Ramos (cell line): ENCODE measurements around the gene SPO11.

Experiments used
- in situ Hi-C: fragments of 300-500 bp; cut with MboI; formaldehyde crosslinking; loops from one replicate; pipeline ENCODE4 v1.14.3; 2022; ENCODE audit warnings: low sequenced_read_pairs; ENCODE audit not compliant: unreplicated experiment

Gene SPO11

DNA sequence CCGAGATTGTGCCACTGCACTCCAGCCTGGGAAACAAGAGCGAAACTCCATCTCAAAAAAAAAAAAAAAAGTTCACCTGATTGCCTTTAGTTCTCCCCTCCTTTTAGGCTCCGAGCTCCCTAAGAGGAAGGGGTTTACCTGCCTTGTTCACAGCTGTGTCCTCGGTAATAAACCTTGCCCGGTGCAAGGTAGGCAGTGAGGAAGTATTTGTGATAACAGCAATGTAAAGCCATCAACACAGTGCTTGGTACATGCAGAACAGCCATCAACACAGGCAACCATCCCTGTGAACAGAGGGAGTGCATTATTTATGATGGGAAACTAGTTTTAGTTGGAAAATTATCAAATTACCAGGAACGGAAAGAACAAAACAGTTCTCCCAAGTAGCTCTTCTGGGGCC, 1.8 kb upstream of the SPO11 start:
- in situ Hi-C loops = loop anchor here (5.0 to 25.0 kb wide), 2 partner anchors 61 to 766 kb away; partner anchors contain the start of gene BMP7

DNA sequence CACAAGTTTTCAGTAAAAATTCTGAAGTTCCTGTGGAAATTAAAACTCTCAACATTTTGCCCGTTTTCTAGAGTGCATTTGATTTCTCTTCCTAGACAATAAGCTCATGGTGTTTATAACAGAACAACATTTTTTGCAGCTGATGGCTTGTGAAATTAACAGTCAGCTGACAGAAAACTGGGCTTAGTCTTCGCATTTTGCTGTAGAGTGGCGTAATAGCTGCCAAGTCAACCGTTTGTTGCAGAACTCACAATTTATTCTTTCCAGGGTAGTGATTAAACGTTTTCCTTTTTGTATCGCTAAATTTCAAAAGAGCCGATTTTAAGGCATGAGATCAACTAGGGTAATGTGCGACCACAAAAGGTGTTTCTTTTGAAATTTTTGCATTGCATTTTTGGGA, 1.4 kb downstream of the SPO11 start:
- in situ Hi-C loops = loop anchor here (5.0 to 25.0 kb wide), 2 partner anchors 244 to 769 kb away; no protein-coding TSS in a partner anchor

DNA sequence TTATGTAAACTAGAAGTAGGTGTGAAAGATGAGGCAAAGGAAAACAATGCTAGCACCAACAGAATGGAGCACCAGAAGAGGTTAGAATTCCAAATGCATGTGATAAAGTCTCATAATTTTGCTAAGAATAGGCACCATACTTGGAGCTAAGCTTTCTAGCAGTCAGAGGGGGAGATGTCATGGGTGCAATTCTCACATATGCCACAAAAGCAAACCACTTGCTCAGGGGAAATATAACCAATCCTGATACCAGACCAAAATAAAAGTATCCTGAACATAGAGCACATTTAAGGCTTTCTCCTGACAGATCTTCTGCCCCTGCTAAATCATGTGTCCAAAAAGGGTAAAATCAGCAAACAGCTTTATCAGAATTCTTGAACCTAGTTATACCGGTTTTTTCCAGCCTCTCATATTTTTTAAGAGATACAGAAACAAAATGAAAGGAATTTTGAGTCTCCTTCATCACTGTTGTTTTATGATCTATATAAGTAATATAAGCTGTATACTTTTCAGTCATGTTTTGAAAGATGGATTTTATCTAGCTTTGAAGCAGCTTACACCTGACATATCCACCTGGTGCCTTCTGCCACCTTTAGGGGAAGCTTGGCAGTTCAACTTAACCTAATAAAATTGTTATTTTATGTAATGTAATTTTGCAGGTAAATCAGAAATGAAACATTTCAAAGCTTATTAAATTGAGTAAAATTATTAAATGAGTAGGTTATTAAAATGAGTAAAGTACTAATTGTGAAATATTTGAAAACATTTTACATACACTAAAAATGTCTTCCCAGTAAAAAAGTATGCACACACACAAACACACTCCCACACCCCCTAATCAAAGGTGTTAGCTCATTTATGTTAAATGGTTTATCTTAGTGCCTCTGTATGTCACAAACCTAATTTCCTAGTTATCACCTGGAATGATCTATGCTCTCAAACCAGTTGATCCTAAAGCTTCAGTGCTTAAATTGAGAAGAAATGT, 2.8 kb downstream of the SPO11 start:
- in situ Hi-C loops = loop anchor here (5.0 to 25.0 kb wide), 2 partner anchors 245 to 770 kb away; no protein-coding TSS in a partner anchor

DNA sequence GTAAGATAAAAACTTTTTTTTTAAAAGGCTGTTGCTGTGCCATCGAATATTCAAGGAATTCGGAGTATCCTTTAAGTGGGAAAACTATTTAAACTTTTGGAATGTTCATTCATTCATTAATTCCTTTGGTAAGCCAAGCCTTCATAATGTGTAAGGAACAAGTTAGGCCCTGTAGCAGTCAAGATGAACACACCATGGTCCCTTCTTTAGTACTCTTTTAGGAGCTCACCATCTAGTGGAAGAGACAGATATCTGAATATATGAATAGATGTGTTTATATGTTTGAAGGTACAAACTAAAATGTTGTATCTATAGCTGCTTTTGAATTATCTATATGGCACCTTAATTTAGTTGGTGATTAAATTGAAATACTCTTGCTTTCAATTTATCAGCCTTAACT, 5.8 kb downstream of the SPO11 start:
- in situ Hi-C loops = loop anchor here (25.0 kb wide), 1 partner anchor 773 kb away; no protein-coding TSS in a partner anchor

DNA sequence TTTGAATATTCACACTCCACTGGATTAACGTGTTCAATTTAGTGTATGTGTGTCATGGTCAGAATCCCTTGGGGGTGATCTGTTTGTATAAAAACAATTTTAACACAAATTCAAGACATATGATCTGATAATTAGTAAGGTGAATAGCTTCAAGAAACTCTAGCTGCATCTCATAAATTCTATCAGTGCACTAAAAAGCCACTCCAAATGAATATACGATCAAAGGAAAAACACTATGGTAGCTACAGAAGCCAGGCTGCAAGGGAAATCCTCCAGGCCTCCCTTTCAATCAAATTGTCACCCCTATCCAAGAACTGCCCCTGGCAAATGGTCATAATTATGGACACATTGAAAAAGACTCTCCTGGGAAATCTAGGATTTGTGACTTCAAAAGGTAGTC, 12.1 kb downstream of the SPO11 start:
- in situ Hi-C loops = loop anchor here (25.0 kb wide), 1 partner anchor 779 kb away; no protein-coding TSS in a partner anchor

DNA sequence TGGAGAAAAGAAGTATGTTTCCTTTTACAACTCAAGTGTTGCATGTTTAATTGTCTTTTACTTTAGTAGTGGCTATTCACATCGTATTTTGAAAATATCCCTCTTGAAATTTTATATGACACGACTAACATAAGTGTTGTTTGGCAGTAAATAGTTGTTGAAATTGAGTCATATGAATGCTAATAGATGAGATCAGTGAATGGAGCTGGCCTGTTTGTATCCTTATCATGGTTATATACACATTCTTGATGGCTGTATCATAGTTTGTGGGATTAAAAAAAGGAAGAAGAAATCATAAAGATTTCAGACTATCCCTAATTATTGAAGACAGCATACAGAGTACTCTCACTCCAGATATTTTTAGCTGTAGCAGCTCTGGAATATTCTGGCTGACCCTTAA, 13.2 kb downstream of the SPO11 start:
- in situ Hi-C loops = loop anchor here (25.0 kb wide), 1 partner anchor 781 kb away; no protein-coding TSS in a partner anchor

DNA sequence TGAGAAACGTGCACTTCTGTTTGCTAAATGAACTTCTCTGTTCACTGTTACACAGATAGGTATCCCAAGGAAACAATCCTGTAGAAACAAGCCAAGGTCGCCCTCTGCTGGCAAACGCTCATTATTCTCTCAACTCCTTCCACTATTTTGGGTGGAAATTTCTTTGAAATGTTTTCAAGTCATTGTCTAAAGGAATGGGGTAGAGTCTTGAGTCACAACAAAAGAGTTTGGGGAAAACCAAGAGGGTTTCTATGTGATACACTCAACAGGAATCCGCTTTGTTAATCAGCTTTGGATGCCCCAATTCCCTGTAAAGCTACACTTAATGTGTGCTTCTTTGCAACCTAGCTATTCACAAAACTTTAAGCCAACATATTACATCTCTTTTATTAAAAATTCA, 16.9 kb downstream of the SPO11 start:
- in situ Hi-C loops = loop anchor here (25.0 kb wide), 1 partner anchor 784 kb away; no protein-coding TSS in a partner anchor

DNA sequence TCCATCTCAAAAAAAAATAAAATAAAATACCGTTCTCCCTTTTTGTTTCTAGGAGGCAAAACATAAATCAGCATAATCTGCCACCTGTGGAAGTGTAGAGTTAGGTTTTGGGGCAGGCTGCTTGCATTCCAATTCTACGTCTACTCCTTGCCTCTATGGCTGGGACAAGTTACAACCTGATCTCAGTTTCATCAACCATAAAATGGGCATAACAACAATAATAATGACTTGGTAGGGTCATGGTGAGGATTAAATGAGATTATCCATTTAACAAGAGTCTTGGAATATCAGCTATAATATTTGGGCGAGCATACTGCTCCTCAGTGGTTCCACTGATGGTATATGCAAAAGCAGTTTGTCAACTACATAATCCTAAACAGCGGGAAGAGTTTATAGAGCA, 17.8 kb downstream of the SPO11 start:
- in situ Hi-C loops = loop anchor here (25.0 kb wide), 1 partner anchor 785 kb away; no protein-coding TSS in a partner anchor

DNA sequence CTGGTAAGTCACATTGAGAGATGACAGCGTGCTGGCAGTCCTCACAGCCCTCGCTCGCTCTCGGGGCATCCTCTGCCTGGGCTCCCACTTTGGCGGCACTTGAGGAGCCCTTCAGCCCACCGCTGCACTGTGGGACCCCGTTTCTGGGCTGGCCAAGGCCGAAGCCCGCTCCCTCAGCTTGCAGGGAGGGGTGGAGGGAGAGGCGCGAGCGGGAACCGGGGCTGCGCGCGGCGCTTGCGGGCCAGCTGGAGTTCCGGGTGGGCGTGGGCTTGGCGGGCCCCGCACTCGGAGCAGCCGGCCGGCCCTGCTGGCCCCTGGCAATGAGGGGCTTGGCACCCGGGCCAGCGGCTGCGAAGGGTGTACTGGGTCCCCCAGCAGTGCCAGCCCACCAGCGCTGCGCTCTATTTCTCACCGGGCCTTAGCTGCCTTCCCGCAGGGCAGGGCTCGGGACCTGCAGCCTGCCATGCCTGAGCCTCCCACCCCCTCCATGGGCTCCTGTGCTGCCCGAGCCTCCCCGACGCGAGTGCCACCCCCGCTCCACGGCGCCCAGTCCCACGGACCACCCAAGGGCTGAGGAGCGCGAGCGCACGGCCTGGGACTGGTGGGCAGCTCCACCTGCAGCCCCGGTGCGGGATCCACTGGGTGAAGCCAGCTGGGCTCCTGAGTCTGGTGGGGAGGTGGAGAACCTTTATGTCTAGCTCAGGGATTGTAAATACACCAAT, 18.8 kb downstream of the SPO11 start:
- in situ Hi-C loops = loop anchor here (25.0 kb wide), 1 partner anchor 786 kb away; no protein-coding TSS in a partner anchor

DNA sequence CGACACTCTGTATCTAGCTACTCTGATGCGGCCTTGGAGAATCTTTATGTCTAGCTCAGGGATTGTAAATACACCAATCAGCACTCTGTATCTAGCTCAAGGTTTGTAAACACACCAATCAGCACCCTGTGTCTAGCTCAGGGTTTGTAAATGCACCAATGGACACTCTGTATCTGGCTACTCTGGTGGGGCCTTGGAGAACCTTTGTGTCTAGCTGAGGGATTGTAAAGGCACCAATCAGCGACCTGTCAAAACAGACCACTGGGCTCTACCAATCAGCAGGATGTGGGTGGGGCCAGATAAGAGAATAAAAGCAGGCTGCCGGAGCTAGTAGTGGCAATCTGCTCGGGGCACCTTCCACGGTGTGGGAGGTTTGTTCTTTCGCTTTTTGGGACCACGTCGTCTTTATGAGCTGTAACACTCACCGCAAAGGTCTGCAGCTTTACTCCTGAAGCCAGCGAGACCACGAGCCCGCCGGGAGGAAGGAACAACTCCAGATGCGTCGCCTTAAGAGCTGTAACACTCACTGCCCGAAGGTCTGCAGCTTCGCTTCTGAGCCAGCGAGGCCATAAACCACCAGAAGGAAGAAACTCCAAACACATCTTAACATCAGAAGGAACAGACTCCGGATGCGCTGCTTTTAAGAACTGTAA, 19.4 kb downstream of the SPO11 start:
- in situ Hi-C loops = loop anchor here (25.0 kb wide), 1 partner anchor 787 kb away; no protein-coding TSS in a partner anchor

DNA sequence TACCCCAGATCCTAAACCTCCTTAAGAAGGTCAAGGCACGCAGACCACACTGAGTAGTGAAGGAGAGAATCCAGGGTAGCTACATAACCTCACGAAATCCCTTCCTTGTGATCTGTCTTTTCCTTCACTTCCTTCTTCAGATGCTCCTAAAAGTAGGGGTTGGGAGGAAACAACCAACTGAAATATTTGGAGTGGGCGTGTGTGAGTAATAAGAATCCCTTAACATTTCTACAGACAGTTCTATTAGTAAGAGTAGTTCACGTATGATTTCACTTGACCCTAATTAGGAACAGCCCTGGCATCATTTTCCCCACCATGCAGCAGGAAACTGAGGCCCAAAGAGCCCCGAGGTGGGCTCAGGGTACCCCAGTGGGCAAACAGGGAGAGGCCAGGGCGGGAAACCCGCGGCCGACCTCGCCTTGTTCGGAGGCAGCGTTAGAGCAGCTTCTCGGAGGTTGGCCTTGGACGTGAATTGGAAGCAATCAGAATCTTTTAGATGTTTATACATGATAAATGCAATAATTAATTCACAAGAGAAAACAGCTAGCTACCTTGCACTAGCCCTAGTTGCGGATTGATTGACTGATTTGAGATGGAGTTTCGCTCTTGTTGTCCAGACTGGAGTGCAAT, 20.6 kb downstream of the SPO11 start:
- in situ Hi-C loops = loop anchor here (25.0 kb wide), 1 partner anchor 862 kb away; no protein-coding TSS in a partner anchor

DNA sequence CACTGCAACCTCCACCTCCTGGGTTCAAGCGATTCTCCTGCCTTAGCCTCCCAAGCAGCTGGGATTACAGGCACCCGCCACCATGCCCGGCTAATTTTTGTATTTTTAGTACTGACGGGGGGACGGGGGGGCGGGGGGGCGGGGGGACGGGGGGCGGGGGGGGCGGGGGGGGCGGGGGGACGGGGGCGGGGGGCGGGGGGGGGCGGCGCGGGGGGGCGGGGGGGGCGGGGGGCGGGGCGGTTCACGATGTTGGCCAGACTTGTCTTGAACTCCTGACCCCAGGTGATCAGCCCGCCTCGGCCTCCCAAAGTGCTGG, 21.1 kb downstream of the SPO11 start:
- in situ Hi-C loops = loop anchor here (25.0 kb wide), 1 partner anchor 862 kb away; no protein-coding TSS in a partner anchor

DNA sequence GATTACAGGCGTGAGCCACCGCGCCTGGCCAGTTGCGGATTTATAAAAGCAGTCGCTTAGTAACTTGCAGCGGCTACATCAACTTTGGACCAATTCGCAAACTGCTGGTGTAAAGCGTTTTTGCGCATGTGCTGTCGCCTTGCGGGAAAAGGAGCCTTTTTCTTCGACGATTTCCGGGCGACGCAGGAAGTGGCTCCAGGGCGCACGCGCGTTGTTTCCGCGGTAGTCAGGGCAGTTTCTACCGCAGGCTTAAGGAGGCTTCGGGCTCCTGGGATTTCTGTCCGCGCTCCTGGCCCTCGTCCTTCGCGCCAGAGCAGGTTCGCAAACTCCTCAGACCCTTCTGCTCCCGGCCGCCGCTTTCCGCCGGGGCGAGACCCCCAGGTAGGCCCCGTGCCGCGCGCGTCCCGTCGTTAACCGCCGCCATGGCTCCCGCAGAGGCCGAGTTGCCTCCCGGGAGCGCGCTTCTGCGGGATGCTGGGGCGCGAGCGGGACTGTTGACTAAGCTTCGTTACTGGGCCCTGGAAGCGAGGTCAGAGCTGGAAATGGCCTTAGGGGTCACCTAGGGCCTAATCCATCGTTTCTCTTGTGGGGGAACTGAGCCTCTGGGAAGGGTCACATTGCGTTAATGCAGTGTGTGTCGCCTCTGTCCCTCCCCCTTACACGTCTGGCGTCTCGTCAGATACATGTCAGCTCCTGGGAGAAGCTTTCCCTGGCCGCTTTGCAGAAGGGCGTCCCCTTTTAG, 21.6 kb downstream of the SPO11 start, which contains the start of gene RAE1:
Gene RAE1, plus strand, starts transcription at position 214 of the 742 bp plus-strand sequence. CDS start 2,784 bp downstream, outside the sequence.
- in situ Hi-C loops = loop anchor here (25.0 kb wide), 1 partner anchor 861 kb away; no protein-coding TSS in a partner anchor

DNA sequence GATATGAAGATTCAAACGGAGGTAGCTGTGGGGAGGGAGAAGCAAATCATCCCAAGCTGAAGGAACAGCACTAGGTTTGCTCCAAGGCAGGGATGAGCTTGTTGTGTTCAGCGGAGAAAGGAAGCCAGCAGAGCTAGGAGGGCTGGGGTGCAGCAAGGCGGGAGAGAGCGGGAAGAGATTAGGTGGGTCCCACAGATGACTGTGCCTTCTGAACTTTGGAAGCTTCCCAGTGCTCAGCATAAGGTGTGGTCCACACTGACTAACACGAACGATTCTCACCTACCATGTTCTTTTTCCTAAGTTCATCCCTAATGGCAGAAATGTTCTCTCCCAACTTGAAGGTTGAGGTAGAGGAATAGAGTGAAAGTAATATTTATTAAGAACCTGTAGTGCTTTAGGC, 22.7 kb downstream of the SPO11 start:
- in situ Hi-C loops = loop anchor here (25.0 kb wide), 1 partner anchor 860 kb away; no protein-coding TSS in a partner anchor

DNA sequence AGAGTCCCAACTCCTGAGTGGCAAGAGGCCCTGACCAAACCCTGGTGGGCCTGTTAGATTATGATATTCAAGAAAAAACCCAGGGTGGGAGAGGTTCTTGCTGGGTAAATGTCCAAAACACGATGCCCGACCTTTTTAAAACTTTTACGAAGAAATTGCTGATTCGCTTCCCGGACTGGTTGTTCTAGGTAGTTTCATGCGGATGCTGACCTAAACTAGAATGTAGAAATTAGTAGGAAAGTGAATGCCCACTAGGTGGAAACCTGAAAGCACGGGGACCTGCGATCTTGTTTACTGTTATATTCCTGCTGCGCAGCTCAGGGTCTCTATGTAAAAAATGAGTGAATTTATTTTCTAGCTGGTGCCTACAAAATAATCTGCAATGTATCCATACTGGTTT, 23.7 kb downstream of the SPO11 start:
- in situ Hi-C loops = loop anchor here (25.0 kb wide), 1 partner anchor 859 kb away; no protein-coding TSS in a partner anchor

DNA sequence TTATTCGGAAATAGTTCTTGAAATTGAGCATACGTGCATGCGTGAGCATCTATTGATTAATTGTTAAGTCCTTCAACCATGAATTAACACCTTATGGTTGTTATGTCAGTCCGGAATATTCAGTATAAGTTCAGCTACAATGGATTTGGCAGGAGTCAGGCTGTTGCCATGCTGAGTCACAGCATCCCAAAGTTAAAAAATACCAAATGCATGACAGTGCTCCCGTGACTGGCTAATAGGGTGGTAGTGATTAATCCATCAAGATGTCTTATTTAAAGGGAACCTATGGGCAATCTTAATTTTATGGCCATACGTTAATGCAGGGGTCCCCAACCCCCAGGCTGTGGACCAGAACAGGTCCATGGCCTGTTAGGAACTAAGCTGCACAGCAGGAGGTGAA, 31.9 kb downstream of the SPO11 start:
- in situ Hi-C loops = loop anchor here (25.0 kb wide), 1 partner anchor 851 kb away; no protein-coding TSS in a partner anchor

DNA sequence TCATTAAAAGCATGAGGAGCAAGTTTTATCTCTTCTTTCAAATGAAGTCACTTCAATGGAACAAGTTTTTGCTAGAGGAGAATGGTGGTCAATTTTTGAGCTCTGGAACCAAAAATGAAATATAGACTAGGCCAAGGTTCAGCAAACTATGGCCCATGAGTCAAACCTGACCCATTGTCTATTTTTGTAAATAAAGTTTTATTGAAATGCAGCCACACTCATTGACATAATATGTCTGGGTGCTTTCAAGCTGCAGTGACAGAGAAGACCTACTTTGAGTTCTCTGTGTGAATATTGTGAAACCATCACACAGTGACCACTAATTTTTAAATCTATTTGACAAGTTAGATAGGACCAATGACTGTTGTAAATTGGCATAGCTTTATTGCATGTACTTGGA, 34.8 kb downstream of the SPO11 start:
- in situ Hi-C loops = loop anchor here (25.0 kb wide), 1 partner anchor 848 kb away; no protein-coding TSS in a partner anchor

DNA sequence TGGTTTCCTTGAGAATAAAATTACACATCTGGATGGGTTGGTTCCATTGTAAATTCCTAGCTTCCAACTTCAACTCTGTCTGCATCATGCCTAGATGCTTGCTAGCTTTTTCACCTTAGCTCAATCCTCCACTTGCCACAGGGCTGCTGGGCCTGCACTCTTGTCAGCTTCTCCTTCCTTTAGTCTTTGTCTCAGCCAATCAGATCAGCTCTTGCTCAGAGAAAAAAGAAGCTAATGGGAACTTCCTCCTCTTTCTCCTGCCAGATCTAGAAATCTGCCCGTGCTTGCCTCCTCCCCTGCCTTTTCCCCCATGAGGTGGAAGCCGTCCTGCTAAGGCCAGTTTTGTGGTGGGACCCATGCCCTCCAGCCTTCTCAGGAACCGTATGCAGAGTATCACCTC, 40.0 kb downstream of the SPO11 start:
- in situ Hi-C loops = loop anchor here (25.0 kb wide), 1 partner anchor 843 kb away; no protein-coding TSS in a partner anchor
